Right renal pelvis (tissue), 4 donors: Measurements from ENCODE around the gene TECTA. TPM values are rescaled to one million over a fixed set of nuclear protein-coding genes. Genes with fewer than 3 reads are reported as not detected.

ENCODE experiments used
- DNase-seq, 4 donors: peaks; one replicate each; pipeline ENCODE4 v3.0.0-alpha.2; 2013; ENCODE audit warnings: low read depth in 4 of 4, low spot score in 3 of 4, missing footprints in 1 of 4
- polyA plus RNA-seq, 4 donors: library from polyadenylated mRNA; unstranded; fragments of 120-200 nt; gene quantifications; one replicate each; pipeline ENCODE4 v1.2.1, GENCODE V29; 2013; ENCODE audit not compliant: insufficient read length in 4 of 4

TECTA gene
- polyA plus RNA-seq, 4 donors = 2.0 to 2.2 (median 2.1) TPM

DNA sequence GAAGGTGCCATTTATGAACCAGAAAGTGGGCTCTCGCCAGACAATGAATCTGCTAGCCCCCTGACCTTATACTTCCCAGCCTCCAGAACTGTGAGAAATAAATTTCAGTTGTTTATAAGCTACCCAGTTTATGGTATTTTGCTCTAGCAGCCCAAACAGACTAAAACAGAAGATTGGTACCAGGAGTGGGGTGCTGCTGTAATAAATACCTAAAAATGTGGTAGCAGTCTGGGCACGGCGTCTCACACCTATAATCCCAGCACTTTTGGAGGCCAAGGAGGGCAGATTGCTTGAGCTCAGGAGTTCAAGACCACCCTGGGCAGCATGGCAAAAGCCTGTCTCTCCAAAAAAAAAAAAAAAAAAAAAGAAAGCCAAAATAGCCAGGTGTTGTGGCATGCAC lies 21.3 kb downstream of the TECTA start:
- DNase-seq = no peak

DNA sequence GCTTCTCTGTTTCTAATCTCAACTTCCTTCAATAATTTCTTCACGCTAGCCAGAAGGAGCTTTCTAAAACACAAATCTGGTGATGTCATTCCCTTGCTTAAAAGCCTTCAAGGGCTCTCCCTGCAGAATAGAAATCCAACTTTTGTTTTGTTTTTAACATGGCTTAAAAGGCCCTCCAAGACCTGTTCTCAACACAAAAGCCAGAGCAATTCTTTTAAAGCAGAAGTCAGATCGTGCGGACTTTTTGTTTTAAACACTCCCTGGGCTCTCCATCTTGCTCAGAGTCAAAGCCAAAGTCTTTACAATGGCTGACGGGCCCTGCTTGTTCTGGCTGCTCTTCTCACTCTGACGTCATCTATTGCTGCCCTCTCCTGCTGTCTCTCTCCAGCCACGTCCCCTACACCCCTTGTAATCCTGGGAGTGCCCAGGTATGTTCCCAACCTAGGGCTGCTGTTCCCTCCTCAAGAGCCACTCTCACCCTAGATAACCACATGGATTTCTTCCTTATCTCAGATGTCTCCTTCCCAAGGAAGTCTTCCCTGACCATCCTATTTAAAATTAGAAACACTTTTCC lies 22.5 kb downstream of the TECTA start:
- DNase-seq = no peak

DNA sequence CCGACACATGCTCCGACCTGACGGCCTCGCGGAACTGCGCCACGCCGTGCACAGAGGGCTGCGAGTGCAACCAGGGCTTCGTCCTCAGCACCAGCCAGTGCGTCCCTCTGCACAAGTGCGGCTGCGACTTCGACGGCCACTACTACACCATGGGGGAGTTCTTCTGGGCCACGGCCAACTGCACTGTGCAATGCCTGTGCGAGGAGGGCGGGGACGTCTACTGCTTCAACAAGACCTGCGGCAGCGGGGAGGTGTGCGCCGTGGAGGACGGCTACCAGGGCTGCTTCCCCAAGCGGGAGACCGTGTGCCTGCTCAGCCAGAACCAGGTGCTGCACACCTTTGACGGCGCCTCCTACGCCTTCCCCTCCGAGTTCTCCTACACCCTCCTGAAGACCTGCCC lies 26.8 kb downstream of the TECTA start:
- no peak for DNase-seq

DNA sequence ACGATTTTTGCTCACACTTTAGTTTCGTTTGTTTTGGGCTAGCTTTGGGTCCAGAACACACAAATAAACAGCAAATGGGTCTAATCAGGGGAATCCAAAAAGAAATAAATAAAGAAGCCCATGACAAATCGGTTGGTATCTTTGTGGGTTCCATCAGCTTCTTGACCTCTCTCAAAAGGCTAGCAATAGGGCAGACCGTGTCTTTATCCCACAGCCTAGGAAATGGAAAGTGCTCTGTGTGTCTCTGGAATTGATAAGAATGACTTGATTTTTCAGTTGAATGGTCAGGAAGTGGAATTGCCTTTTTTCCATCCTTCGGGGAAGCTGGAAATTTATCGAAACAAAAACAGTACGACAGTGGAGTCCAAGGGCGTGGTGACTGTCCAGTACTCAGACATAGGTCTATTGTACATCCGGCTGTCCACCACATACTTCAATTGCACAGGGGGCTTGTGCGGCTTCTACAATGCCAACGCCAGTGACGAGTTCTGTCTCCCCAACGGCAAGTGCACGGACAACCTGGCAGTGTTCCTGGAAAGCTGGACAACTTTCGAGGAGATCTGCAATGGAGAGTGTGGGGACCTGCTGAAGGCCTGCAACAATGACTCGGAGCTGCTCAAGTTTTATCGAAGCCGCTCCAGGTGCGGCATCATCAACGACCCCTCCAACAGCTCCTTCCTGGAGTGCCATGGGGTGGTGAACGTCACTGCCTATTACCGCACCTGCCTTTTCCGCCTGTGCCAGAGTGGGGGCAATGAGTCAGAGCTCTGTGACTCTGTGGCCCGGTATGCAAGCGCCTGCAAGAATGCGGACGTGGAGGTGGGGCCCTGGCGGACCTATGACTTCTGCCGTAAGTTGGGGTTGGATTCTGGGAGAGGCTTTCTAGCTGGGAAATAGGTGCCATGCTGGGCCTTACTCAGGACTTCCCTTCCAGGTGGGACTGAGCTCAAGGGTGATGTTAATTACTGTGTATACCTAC lies 28.6 kb downstream of the TECTA start:
- no peak for DNase-seq

DNA sequence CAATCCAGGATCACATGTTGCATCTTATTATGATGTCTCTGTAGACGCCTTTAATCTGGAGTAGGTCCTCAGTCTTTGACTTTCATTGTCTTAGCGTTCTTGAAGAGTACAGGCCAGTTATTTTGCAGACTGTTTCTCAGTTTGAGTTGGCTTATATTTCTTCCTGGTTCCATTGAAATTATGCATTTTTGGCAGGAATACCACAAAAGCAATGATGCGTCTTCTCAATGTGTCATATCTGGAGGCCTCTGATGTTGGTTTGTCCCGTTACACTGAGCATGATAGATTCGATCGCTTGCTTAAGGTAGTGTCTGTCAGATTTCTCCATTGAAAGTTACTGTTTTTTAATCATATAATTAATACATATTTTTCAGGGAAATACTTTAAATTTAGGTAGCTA lies 30.6 kb downstream of the TECTA start:
- DNase-seq = no peak

DNA sequence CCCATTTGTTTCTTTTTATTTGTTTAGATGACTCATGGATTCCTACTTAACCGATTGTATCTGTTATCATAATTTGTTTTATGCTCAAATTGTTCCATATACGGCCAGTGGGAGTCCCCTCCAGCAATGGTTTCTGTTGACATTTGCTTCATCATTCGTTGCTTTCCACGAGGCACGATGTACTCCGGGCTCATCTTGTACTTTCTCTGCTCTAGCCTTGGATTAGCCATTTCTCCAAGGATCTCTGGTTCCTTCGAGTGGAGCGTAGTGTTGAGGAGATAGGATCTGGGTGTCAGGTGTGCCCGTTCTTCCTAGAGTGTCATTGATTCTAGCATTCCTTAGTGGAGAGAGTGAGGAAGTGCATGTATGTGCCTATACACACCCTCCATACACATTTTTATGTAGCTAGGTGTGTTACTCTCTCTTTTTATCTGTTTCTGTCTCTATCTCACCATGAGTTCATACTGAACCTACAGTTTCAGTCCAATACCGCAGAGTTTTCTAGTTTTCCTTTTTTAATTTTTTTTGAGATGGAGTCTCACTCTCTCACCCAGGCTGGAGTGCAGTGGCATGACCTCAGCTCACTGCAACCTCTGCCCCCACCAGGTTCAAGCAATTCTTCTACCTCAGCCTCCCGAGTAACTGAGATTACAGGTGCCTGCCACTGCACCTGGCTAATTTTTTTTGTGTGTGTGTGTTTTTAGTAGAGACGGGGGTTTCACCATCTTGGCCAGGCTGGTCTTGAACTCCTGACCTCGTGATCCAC lies 31.4 kb downstream of the TECTA start:
- DNase-seq = no peak

DNA sequence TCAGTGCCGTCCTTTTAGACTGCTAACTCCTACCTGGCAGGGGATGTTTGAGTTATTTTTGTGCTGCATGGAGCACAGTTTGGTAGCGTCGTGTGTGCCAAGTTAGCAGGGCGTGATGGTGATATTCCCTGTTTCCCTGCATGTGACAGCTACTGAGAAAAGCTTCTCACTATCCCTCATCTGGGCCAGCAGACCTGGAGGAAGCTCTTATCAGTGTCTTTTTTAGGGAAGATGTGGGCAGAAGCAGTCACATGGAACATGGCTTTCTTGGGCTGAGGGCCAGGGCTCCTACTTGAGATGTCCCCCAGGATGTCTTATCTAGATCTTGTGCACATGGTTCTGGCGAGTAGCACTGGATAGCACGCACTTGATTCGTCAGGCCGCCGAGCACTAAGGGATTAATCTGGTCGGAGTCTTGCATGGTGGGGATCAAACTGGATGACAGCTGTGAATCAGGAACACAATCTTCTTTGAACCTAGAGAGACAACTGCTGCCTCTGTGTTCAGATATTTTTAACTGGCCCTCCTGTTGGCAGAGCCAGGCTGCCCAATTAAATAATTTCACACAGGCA lies 33.8 kb downstream of the TECTA start:
- DNase-seq = no peak

DNA sequence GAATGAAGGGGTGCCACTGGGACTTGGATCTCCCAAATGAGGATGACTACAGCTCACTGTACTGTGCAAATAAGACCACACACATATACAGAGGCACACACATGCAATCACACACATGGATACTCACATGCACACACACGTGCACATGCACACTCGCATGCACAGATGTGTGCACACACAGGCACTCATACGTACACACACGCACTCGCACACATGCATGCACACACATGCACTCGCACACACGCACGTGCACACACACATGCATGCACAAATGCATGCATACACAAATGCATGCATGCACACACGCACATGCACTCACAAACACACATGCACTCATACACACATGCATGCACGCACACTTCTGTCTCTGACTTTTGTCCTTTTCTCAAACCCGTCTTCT lies 36.0 kb downstream of the TECTA start:
- no peak for DNase-seq

DNA sequence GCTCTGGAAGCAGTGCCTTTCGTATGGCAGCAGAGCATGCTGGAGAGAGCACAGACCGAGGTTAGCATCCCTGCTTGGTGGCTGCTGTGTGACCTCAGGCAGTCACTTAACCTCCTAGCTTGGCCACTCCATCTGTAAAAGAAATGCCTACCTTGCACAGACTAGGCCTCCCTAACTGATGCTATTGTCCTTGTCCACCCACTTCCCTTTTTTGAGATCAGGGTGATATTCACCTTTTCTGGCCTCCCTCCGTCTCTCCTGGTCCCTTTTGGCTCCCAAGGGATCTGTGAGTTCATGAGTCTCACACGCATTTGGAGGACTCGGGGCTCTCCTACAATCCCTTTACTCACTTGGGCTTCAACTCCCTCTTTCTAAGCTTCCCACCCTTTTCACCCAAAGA lies 37.2 kb downstream of the TECTA start:
- no peak for DNase-seq

DNA sequence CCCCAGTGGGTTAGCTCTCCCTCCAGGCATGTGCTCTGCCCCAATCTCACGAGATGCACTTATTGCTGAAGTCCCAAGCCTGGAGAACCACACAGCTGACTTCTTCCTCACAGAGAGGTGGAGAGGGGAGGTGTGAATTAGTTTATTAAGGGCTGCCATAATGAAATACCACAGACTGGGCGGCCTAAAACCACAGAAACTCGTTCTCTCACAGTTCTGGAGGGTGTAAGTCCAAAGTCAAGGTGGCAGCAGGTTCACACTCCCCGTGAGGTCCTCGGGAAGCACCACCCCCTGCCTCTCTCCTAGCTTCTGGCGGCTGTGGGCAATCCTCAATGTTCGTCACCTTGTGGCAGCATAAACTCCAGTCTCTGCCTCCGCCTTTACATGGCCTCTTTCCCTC lies 39.3 kb downstream of the TECTA start:
- no peak for DNase-seq

DNA sequence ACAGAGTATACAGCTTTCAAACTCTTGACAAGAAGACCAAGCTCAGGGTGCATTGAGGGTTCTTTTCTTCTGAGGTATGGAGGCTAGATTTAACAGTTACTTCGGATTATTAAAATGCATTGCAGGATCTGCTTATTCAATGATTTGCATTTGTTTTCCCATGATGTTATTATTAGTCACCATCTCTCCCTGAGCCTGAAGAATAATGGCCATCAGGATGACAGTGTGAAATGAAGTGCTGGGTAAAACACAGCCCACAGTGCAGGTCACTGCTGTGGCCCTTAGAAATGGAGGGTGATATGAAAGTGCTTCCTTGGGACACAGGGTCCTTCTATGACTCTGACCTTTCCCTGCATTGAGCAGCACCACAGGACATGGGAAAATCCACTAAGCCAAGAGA lies 40.0 kb downstream of the TECTA start:
- no peak for DNase-seq

DNA sequence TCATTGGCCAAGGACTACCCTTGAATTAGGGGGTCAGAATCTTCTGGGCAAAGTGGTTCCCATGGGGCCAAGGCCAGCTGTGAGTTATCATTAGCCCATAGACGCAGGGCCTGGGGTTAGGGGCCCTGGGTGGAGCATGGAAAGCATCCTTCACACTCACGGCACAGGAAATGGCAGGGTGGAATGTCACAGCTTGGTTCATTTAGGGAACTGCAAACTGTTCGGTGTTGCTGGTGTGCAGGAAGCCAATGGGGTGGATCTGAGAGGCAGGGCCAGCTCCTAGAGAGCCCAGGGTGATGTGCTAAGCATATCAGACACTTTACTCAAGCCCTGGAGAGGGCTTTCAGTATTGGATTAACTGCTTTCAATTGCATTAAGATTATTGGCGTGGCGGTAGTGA lies 42.9 kb downstream of the TECTA start:
- DNase-seq = no peak

DNA sequence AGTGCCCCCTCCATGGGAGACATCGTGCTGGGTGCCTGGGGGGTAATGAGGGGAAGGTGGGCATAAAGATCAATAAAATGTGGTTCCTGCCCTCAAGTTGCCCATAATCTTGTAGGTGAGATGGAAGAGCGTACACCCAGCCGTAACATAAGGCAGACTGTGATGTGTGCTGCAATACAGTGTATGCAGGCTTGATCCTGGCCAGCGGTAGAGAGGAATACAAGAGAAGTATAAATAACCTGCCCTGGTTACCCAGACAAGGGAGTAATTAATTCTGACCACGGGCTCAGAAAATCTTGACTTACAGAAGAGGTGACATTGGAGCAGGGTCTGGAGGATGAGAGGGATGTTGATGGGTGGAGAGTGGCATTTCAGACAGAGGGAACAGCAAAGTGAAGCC lies 43.7 kb downstream of the TECTA start:
- no peak for DNase-seq

DNA sequence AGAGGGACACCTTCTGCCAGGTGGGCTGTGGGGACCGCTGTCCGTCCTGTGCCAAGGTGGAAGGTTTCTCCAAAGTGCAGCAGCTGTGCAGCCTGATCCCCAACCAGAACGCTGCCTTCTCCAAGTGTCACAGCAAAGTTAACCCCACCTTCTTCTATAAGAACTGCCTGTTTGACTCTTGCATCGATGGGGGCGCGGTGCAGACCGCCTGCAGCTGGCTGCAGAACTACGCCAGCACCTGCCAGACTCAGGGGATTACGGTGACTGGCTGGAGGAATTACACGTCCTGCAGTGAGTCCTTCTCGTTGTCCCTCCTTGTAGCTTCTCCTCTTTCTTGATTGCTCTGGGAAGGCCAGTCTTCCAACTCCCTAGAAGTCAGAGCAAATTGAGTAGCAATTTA lies 44.8 kb downstream of the TECTA start:
- no peak for DNase-seq

DNA sequence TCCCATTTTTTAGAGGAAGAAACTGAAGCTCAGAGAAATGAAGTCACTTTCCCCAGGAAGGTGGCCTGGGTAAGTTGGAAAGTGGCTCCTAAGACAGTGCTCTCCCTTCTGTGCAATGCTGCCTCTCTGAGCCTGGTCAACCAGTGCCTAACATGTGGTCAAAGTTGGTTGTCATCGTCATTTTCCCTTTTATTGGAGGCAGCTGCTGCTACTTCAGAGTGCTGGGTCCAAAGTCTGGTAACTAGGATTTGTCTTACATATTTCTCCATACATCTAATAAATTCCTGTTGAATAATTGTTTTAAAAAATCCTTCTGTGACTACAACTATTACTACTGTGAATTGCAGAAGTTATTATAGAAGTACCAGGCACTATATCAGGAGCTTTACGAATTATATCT lies 48.1 kb downstream of the TECTA start:
- no peak for DNase-seq

DNA sequence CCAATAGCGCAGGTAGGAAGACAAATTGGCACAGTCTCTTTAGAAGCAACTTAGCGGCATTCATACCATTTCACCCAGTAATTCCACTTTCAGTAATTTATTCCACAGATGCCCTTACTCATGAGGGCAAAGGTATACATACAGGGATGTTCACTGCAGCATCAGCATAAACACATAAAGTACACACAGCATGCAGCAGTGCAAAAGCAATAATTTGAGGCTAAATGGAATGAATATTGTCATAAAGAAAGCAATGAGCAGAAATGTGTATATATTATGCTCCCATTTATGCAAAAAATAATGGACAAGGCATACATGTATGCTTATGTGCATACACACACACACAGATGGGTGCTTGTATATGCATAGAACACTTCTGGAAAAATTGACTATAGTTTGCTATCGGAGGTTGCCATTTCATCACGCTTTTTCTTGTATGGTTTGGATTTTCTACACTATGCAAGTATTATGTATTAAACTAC lies 50.2 kb downstream of the TECTA start:
- DNase-seq = no peak

DNA sequence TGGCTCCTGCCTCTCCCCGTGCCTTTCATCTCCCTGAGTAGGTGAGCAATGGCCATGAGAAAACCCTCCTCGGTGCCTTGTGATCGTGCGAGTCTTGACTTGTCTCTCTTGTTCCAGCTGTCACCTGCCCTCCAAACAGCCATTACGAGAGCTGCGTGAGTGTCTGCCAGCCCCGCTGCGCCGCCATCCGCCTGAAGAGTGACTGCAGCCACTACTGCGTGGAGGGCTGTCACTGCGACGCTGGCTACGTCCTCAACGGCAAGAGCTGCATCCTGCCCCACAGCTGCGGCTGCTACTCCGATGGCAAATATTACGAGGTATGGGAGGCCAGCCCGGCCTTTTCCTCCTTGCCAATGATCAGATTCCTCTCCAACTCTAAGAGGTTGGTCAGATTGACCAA lies 51.7 kb downstream of the TECTA start:
- no peak for DNase-seq

DNA sequence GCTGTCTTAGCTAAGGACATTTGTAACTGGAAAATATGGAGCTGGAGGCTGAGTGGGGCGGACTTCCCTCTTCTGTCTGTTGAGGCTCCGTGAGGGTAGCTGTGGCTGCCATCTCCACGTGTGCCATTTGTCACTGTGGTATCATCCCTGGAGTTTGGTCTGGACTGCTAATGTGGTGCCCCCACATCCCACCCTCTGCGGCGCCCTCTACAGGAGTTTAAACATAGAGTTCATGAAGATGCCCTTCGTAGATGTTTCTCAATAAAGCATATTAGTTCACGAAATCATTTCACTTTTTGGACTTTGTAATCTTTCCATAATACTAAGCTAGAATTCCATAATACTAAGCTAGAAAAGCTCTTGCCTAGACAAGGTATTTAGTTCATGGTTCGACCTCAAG lies 52.4 kb downstream of the TECTA start:
- no peak for DNase-seq

DNA sequence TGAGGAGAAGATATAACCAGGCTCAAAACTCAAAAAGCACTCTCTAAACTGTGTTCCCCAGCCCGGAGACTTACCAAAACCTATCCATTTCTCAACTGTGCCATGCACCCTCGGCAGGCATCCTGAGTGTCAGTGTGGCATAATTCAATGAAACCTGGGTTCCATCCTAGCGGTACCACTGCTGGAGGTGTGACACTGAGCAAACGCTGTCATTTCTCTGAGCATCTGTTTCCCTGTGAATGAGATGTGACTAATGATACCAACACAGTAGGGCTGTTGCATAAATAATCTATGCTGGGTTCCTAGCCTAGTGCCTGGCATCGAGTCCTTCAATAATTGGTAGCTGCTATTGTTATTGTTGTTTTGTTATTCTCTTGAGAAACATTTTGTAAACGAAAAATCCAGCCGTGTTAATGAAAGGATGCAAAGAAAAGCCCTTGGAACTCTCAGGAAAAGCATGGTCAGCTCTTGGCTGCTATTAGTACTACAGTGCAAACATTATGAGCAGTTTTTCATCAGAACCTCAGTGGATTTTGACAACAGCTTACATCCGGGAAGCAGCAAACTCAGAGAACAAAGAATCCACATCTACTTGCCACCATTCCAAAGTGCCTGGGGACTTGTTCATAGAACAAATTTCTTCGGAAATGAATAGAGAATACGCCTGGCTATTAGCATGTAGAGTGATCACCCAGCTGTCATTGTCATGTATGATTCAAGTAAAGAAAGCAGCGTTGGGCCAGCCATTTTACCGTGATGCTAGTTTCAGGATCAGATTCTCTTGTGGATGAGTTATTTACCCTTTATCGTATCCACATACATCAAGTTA lies 53.7 kb downstream of the TECTA start:
- no peak for DNase-seq

DNA sequence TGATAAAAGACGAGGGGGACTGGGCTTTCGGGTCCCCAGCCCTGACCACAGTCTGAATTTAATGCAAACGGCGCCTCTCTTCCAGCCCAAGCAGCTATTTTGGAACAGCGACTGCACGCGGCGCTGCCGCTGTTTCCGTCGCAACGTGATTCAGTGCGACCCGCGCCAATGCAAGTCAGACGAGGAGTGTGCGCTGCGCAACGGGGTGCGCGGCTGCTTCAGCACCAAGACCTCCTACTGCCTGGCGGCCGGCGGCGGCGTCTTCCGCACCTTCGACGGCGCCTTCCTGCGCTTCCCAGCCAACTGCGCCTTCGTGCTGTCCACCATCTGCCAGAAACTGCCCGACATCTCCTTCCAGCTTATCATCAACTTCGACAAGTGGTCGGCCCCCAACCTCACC lies 56.7 kb downstream of the TECTA start:
- no peak for DNase-seq
